Fibroblast of villous mesenchyme (primary cell): ENCODE data around the gene CAMK1D. TPM values are rescaled to one million over a fixed set of nuclear protein-coding genes. Genes with fewer than 3 reads are reported as not detected.

Experiments
- DNase-seq: peaks from one replicate; pipeline ENCODE4 v3.0.0-alpha.2; 2010; ENCODE audit warnings: low read depth
- H3K4me3 ChIP-seq: 2 replicates; pipeline ENCODE4 v1.5.1; 2011; ENCODE audit warnings: low read depth, mild to moderate bottlenecking, low read length
- total RNA-seq: library from RNA; depleted of rRNA; stranded (reverse); fragments of >200 nt; gene quantifications from 2 replicates; pipeline ENCODE4 v1.2.3, GENCODE V29; 2012
- TF ChIP-seq, protein P1 (sequence below): IDR thresholded peaks from 2 replicates; pipeline ENCODE4 v1.5.1; 2012; ENCODE audit warnings: low read depth, mild to moderate bottlenecking, low read length; ENCODE audit not compliant: insufficient read depth

Gene CAMK1D
- total RNA-seq, 1 donor = 1.3 TPM

DNA sequence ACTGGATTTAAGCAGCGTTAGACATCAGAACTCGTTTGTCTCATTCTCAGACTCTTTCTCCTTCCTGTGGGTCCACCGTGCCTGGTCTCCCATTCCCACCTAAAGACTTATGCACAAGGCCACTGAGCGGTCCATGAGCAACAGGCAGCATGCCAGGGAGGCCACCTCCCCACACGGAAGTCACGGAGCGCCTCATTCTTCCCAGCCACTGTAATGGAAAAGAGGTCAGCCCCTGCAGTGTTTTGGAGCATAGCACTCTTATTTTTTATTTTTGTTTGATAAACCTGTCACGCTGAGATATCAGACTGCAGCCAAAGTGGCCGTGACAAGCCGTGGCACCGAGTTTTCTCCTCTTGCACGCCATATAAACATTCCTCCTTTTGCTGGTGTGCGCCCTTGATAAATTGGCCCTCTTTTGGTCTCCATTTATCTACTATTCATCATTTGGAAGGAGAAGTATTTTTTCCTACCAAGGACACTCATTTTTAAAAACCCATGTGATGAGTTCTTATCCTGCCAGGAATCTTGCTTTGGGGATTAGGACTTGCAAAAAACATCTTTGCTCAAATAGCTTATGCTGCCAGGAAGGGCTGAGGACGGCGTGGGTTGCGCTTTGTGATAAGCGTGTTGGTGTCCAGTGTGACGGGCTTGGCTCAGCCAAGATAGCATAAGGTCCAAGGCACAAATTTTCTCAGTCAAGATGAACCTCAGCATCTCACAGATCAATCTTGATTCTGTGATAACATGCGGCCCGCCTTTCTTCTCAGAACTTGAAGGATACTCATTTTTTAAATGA lies 446.2 kb downstream of the CAMK1D start:
- TF ChIP-seq, protein P1, sequence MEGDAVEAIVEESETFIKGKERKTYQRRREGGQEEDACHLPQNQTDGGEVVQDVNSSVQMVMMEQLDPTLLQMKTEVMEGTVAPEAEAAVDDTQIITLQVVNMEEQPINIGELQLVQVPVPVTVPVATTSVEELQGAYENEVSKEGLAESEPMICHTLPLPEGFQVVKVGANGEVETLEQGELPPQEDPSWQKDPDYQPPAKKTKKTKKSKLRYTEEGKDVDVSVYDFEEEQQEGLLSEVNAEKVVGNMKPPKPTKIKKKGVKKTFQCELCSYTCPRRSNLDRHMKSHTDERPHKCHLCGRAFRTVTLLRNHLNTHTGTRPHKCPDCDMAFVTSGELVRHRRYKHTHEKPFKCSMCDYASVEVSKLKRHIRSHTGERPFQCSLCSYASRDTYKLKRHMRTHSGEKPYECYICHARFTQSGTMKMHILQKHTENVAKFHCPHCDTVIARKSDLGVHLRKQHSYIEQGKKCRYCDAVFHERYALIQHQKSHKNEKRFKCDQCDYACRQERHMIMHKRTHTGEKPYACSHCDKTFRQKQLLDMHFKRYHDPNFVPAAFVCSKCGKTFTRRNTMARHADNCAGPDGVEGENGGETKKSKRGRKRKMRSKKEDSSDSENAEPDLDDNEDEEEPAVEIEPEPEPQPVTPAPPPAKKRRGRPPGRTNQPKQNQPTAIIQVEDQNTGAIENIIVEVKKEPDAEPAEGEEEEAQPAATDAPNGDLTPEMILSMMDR = no peak
- DNase-seq = no peak
- H3K4me3 ChIP-seq = no peak overlapping the region

DNA sequence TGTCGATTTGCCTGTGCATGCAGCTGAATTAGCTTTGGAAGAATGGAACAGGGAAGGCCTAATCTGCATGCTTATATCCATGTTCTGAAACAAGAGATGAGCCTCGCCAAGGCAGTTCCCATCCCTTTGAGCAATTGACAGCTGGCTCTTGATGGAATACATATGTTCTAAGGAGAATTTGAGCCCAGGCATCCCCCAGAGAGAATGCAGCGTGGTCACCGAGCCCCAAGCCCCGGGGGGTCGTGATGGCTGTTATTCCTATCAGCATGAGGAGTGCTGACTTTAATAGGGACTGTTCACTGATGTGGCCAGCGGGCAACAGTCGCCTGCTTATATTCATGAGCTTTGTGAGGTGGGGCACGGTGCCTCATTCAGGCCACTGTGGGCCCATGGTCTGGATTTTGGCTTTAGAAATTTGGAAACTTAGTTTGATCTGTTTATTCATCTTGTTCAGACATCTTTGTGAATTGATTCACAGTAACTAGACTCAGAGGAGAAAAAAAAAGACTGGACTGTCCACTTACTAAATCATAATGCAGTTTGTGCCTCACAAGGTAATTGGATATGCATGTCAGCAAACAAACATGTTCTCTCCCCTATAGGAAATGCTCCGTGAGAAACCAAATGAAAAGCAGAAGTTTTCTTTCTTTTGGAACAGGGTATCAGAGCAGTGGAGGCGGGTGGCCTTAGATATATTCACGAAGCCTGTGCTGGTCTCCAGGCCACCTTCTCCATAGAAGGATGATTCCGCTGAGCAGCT lies 447.2 kb downstream of the CAMK1D start:
- DNase-seq = no peak
- no peak overlapping the region for H3K4me3 ChIP-seq
- TF ChIP-seq, protein P1 = no peak

DNA sequence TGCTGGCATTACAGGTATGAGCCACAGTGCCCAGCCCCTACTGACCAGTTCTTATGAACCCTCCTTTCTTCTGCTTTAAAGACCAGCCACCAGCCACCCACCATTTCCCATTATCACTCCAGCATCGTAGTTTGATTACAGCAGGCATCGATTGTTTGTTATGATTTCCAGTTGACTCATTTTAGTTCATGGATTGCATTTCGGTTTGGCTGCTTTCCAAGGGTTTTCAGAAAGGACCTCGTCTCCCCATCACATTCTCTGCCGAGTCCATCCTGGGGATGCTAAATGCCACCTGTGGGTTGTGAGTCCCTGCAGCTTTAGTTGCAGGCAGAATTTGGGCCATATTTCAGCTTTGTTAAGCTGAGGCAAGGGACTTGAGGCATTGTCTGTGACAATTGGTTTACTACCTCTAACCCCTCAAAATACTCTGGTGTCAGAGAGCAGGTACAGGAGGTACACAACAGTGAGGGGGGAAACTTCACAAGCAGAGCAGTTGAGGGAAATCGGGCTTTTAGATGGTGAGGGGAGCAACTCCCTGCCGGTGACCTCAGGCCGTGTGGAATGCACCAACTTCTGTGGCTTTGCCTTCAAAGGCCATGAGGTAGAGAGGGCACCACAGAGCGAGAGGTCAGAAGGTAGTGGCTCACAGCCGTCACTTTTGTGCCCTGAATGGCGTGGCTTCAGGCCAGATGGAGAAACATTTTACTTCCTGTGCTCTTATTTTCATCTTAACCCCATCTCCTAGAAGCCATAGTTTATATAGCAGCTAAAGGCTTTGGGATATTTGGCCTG lies 448.3 kb downstream of the CAMK1D start:
- TF ChIP-seq, protein P1 = no peak
- no peak overlapping the region for H3K4me3 ChIP-seq
- DNase-seq = no peak

DNA sequence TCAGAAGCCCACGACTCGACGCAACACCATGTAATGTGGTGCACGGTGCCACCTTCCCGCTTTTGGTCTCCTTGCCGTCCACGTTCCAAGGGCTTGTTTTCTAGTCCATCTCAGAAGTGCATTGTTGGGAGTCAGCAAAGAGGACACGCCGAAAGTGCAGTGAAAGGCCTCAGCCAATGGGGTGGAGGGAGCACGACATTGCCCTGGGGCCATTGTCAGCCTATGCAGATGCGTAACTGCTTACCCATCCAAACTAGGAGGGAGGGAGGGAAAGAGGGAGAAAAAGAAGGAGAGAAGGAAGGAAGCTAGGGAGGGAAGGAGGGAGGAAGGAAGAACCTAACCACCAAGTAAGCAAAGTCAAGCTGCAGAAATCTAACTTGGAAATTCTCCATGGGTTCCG lies 449.8 kb downstream of the CAMK1D start:
- TF ChIP-seq, protein P1 = no peak
- no peak for DNase-seq

DNA sequence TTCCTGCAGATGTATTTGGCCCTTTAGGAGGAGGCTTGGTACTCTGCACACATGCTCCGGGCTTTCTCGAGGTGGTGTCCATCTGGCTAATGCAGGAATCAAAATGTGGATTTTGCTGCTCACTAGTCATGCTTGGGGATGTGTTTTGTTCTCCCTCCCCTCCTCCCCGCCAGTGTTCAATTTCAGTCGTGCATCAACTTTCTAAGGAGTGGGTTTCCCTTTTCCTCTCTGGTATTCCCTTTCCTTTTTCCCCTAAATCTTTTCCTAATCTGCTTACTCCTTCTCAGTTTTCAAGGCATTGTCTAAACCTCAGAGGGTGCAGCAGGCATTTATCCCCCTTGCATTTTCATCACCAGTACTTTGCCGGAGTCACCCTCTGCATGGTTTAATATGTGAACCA lies 450.4 kb downstream of the CAMK1D start:
- no peak overlapping the region for H3K4me3 ChIP-seq
- DNase-seq = no peak
- TF ChIP-seq, protein P1 = no peak

More for the DNA sequence above, 449.8 kb downstream of the CAMK1D start:
- no peak overlapping the region for H3K4me3 ChIP-seq

DNA sequence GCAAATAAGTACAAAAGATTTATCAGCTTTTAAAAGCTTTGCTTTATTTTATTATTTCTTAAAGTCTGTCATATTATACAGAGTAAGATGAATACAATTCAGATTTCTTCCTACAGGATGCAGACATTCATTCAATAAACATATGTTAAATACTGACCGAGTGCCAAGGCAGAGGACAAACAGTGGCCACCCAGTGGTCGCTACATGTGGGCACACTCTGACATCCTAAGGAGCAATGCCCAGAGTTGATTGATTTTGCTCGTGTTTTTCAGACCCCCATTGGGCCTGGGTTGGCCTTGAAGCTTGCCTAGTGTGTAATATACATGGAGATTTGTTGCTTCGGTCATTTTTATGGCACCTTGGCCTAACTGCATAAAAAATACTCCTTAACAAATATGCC lies 451.0 kb downstream of the CAMK1D start:
- no peak for DNase-seq
- TF ChIP-seq, protein P1 = no peak

More for the DNA sequence above, 451.0 kb downstream of the CAMK1D start:
- H3K4me3 ChIP-seq = no peak overlapping the region
